HFFc6 (cell line): ENCODE results near the gene PPARG. TPM values are rescaled to one million over a fixed set of nuclear protein-coding genes. Genes with fewer than 3 reads are reported as not detected.
A peak's percentile ranks its signal among the peaks of the same experiment; 100 is the strongest.

ENCODE experiments used
- DNase-seq: peaks from one replicate; pipeline ENCODE4 v3.0.0-alpha.2; 2018
- H3K27ac Mint-ChIP-seq: 2 replicates; pipeline ENCODE4 v1.8.0; 2020; ENCODE audit warnings: mild to moderate bottlenecking, mixed read lengths
- H3K27me3 Mint-ChIP-seq: 2 replicates; pipeline ENCODE4 v1.8.0; 2021; ENCODE audit warnings: mild to moderate bottlenecking, moderate library complexity, mixed read lengths; ENCODE audit not compliant: insufficient read depth
- H3K36me3 Mint-ChIP-seq: 2 replicates; pipeline ENCODE4 v1.8.0; 2021; ENCODE audit warnings: low read depth, mixed read lengths
- H3K4me1 Mint-ChIP-seq: 2 replicates; pipeline ENCODE4 v1.8.0; 2020; ENCODE audit warnings: low read depth, mixed read lengths
- H3K4me3 Mint-ChIP-seq: 2 replicates; pipeline ENCODE4 v1.8.0; 2020; ENCODE audit warnings: mild to moderate bottlenecking, moderate library complexity, mixed read lengths
- H3K9me3 Mint-ChIP-seq: 2 replicates; pipeline ENCODE4 v1.8.0; 2020; ENCODE audit warnings: mild to moderate bottlenecking, mixed read lengths
- CTCF ChIP-seq: fragments of 200-600 bp; sonication (generic); IDR thresholded peaks from 2 replicates; pipeline ENCODE4 v1.5.0; 2021; ENCODE audit warnings: antibody characterized with exemption, mild to moderate bottlenecking
- total RNA-seq, 6 experiments: library from RNA; stranded (reverse); fragmentation: NEBNext Ultra II Directional; extraction: Animal tissue kit (Norgen Biotek cat#: 25700); gene quantifications; 2 replicates in 1 of 6; 3 replicates in 5 of 6; pipeline ENCODE4 v1.2.3, GENCODE V29; 2021

Gene PPARG
- total RNA-seq, 6 experiments from 2014 or later, result 3.7 to 4.8 (median 4.0) TPM

- Mint-ChIP-seq H3K4me3 (no peak overlapping the region), H3K9me3 (peaks cover 5% of the 10 kb centered on the region)
- TF ChIP-seq CTCF, result no peak
Measured at GRCh38 chr3:12303993-12304392, 15.1 kb downstream of the PPARG start.

GRCh38 chr3:12307136-12307535 is 18.3 kb downstream of the PPARG start:
- Mint-ChIP-seq H3K4me3 (peak overlapping the region; percentile 46; the same call in 1 of the 2 replicates), H3K27me3 (peaks cover under 1% of the 10 kb centered on the region; the same call in 1 of the 2 replicates), H3K27ac (peak overlapping the region; percentile 78), H3K4me1 (peaks cover 47% of the 10 kb centered on the region), H3K9me3 (peaks cover 5% of the 10 kb centered on the region), H3K36me3 (peaks cover 9% of the 10 kb centered on the region; the same call in 1 of the 2 replicates)
- TF ChIP-seq CTCF, result no peak
- DNase-seq, result no peak

More at GRCh38 chr3:12303993-12304392, 15.1 kb downstream of the PPARG start:
- Mint-ChIP-seq H3K4me1 (peaks cover 44% of the 10 kb centered on the region), H3K27ac (no peak overlapping the region), H3K36me3 (peaks cover 5% of the 10 kb centered on the region; the same call in 1 of the 2 replicates), H3K27me3 (peaks cover 2% of the 10 kb centered on the region; the same call in 1 of the 2 replicates)
- DNase-seq, result no peak

GRCh38 chr3:12308517-12308916 is 19.6 kb downstream of the PPARG start:
- Mint-ChIP-seq H3K4me1 (peaks cover 36% of the 10 kb centered on the region), H3K27me3 (no peaks in the 10 kb centered on the region), H3K36me3 (peaks cover 9% of the 10 kb centered on the region; the same call in 1 of the 2 replicates), H3K9me3 (peaks cover 5% of the 10 kb centered on the region), H3K27ac (0 out of 2 replicates have a peak overlapping the region, but pooled peaks have one; percentile 2), H3K4me3 (peak overlapping the region; percentile 3; the same call in 1 of the 2 replicates)
- DNase-seq, result peak; percentile 87
- no peak for TF ChIP-seq CTCF

GRCh38 chr3:12309716-12310115 is 20.8 kb downstream of the PPARG start:
- no peak for TF ChIP-seq CTCF
- Mint-ChIP-seq H3K9me3 (peaks cover 5% of the 10 kb centered on the region), H3K36me3 (peaks cover 9% of the 10 kb centered on the region; the same call in 1 of the 2 replicates), H3K4me1 (peaks cover 29% of the 10 kb centered on the region), H3K27me3 (no peaks in the 10 kb centered on the region), H3K27ac (no peak overlapping the region), H3K4me3 (no peak overlapping the region)
- no peak for DNase-seq

GRCh38 chr3:12312010-12312409 is 23.1 kb downstream of the PPARG start:
- H3K9me3 Mint-ChIP-seq, result peaks cover 5% of the 10 kb centered on the region
- H3K36me3 Mint-ChIP-seq, result peaks cover 9% of the 10 kb centered on the region; the same call in 1 of the 2 replicates
- no peak for TF ChIP-seq CTCF
- no peak for DNase-seq
- no peak overlapping the region for H3K27ac Mint-ChIP-seq
- no peak overlapping the region for H3K4me3 Mint-ChIP-seq
- H3K27me3 Mint-ChIP-seq, result no peaks in the 10 kb centered on the region
- peaks cover 28% of the 10 kb centered on the region for H3K4me1 Mint-ChIP-seq
